Epidermal melanocyte (primary cell): Measurements from ENCODE around the gene KIF3A.

Experiments
- DNase-seq: peaks from one replicate; pipeline ENCODE4 v3.0.0; 2011; ENCODE audit warnings: low spot score; ENCODE audit not compliant: insufficient read length

KIF3A gene

DNA sequence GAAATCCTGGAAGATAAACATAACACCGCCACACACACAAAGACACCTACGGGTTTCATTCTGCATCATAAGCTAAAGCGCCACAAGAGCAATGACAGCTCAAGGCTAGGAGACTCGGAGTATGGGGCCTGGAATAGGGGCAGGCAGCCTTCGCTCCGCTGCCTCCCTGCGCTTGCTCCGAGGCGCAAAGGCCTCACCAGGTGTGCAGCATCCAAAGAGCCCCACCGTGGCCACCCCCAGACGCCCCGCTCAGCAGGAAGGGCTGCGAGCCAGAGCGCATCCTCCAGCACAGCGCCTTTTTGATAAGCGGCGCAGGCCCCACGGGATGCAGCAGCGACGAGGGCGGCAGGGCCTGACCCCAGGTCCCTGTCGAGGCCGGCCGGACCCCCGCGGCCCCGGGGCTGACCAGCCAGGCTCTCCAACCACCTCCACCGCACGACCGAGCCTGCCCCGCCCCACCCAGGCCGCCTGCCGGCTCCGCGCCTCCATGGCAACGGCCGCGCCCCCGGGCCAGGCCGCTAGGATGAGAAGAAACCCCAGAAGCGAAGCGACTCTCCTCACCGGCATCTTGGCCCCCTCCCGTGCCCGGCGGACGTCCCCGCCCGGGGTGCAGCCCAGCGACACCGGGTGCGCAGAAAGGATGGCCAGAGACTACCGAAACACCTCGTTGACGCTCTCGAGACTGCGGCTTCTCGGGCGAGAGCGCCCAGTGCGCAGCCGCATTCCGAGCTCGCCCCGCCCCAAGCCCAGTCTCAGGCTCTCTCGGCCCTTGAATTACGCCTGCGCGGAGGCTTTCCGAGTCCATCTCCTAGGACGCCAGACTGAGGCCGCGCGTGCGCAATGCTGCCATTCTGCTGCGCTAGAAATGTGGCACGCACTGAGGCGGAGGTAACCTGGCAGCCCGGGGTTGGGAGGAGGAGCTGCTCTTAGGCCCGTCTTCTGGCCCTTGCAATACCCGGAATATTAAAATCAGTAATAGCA is at the start of gene KIF3A:
Gene KIF3A (minus strand): TSS at position 694 of the 981 bp plus-strand sequence. CDS start 127 bp downstream, at position 567.
- peak; percentile 99 for DNase-seq

DNA sequence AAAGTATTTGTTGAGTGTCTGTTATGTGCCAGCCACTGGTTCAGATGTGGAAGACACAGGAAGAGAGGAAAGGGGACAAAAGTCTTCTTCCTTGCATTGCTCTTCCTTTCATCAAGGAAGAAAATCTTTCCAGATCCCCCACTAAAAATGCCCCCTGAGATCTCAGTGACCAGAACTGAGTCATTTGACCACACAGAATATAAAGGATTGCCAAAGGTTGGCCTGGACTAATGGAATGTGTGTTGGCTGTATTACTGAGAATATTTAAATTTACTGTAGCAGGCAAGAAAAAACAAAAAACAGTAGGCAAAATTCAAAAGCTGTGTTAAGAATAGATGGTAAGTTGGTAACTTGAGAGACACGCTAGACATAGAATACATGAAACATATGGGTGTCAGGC is 49.7 kb upstream of the KIF3A start:
- no peak for DNase-seq

DNA sequence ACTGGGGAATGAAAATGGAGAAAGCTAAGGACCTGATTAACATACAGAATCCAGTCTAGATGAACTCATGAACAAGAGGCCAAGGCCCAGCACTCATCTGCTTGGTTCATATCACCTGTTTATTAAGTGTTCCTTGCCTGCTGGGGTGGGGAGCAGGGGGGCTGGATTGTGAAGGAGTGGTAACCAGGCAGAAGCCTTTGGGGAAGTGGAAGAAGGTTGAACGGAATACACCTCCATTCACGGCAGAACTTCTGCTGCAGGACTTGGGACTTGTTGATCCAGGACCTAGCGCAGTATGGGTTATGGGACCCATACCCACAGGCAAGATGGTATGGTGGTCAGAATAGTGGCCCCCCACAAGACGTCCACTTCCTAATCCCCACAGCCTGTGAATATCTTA is 48.5 kb upstream of the KIF3A start:
- no peak for DNase-seq

DNA sequence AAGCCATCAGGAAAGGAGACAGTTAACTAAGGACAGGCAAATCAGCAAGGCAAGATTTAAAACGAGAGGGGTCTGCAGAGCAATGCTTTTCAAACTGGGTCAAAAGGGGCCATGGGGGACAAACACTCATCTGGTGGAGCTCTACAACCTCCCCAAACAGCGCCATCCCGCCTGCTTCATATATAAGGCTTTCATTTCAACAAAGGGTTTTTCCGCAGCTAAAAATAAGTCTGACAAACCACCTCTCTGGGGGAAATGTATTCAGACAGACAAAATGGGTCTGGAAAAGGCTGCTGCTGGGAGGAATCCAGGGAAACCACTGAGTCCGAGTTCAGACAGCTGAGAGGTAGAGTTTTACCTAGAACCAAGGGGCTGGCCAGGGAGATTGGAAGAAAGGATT is 48.0 kb upstream of the KIF3A start:
- DNase-seq = no peak

DNA sequence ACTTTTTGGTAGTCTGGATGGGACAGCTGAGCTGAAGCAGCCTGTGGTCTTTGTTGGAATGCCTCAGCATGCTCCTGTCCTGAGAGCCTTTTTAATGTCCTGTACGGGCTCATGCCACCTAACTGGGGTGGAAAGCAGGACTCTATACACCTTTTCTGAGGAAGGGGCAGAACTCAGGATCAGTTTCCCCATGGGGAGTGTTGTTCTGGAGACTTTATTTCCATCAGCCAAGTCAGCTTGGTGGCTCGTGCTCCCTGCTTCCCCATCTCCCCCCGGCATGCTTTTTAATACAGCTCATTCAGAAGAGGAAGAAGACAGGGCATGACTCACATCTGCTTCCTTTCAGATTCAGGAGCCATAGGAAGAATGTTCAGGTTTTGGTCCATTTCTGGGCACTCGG is 44.8 kb upstream of the KIF3A start:
- no peak for DNase-seq

DNA sequence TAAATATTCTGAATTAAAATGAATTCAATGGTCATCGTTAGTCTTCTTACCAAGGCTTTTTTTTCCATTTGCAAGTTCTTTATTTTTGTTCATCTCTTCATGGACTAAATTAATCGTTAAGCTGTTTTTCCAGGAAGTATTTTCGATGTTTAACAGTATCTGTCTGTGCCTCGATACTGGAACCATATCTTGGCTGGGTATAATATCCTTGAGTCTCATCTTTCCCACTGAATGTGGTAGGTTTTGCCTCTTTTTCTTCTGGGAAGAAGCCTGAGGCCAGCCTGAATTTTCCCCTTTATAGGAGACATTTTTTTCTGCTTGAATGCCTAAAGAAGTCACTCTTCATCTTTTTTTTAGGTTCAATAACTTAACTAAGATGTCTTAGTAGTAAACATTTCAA is 43.7 kb upstream of the KIF3A start:
- no peak for DNase-seq

DNA sequence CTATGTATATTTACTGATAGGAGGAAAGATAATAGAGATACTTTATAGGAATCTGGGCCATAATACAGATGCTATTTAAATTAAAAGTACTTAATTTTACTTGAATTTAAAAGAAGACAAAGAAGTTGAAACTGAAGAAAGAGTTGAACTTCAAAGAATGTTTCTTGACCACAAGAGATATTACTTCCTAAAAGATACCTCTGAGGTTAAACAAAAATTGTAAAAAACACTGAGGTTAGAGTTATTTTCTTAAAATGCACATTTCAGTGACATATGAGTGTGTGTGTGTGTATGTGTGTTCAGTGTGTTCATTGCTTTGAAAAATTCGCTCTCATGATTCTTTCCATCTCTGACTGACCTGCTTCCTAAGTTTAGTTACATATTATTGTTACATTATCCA is 43.2 kb upstream of the KIF3A start:
- no peak for DNase-seq

DNA sequence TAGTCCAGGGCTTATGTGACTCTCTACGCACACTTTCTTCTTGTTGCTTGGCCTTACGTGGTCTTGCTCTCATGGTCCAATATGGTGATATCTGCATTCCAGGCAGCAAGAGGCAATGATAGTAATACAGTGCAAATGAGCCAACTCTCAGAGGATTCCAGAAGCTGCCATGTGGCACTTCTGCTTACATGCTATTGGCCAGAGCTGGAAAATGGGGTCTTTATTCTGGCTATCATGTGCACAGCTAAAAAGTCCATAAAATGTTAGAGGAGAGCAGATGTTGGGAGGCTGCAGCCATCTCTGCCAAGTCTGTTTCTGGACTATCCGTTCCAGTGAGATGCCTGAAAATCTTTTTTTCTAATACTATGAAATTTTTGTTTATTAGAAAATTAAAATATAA is 42.6 kb upstream of the KIF3A start:
- no peak for DNase-seq

DNA sequence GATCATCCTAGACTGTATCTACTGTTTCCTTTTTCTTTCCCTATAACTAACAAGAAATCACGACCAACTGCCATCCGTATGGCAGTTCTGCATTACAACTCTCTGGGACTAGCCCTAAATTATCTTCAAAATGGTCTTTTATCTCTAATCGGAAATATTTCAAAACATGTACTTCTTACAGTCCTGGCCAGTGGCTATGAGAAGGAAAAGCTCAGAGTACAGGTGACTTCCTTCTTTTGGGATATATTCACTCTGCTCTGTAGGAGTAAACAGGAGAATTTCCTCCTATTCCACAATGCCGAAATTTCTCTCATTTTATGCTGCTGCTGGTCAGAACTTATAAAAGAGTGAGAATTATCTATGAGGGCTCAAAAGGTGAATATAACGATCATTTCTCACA is 41.5 kb upstream of the KIF3A start:
- no peak for DNase-seq

DNA sequence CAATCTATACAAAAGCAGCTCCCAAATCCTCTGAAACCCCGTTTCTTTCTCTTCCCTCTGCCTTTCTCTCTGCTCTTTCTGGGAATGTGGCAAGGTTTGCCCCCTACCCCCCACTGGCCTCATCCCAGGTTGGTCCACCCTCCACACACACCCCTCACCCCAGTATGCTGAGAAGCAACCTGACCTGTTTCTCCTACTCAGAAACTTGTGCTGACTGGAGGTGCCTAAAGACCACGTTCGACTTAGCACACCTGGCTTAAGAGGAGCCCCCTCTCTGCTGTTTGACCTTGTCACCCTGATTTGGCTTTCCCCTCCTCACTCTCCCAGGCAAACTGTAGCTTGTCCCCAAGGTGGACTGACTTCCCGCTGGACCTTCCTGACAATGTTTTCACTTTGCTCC is 40.8 kb upstream of the KIF3A start:
- DNase-seq = no peak

DNA sequence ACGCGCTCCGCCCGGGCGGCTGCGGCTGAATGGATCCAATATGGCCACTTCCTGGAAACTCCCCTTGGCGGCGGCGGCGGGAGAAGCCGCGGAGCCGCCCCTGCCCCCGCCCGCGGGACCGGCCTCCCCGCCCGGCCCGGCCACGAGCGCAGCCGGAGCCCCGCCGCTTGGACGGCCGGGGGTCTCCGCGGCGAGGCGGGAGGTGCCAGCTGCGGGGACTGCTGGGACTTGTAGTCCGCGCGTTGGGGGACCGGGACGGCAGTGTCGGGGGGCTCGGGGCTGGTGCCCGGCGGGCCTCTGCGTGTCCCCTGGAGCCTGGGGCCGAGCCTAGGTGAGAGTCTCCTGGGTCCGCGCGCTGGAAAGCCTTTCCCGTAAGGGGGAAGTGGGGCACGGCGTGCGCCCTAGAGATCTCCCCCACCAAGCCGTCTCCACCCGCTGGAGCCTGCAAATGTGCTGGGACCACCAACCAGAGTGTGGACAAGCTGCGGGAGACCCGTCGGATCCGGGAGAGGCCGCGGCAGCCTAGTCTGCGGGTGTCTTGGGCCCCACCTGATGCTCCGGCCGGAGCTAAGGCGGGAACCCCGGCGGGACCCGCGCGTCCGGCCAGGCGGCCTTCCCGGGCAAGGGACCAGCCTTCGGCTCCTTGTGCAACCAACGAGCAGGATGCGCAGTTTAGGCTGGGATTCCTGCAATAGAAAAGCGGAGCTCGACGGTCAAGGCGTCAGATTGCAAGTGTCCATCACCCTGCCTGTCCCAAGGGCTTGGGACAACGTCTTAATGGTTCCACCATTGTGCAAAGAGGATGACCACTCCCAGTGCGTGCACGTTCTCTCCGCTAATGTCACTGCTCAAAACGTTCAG is 40.1 kb upstream of the KIF3A start, which contains the start of gene SEPTIN8:
Gene SEPTIN8 (minus strand): TSS at position 31 of the 861 bp plus-strand sequence. CDS start 102 bp downstream, outside the sequence.
- DNase-seq = peak; percentile 71

DNA sequence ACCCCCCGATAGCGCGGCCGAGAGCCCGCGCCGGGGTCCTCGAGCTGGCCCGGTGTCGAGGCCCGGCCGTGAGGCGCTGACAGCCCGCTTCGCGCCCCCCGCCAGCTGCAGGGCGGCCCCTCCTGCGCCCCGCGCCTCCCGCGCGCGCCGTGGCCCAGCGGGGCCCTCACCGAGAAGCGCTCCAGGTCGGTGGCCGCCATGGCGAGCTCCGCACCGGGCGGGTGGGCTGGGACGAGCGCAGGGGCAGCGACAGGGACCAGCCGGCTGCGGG is 39.5 kb upstream of the KIF3A start:
- no peak for DNase-seq

DNA sequence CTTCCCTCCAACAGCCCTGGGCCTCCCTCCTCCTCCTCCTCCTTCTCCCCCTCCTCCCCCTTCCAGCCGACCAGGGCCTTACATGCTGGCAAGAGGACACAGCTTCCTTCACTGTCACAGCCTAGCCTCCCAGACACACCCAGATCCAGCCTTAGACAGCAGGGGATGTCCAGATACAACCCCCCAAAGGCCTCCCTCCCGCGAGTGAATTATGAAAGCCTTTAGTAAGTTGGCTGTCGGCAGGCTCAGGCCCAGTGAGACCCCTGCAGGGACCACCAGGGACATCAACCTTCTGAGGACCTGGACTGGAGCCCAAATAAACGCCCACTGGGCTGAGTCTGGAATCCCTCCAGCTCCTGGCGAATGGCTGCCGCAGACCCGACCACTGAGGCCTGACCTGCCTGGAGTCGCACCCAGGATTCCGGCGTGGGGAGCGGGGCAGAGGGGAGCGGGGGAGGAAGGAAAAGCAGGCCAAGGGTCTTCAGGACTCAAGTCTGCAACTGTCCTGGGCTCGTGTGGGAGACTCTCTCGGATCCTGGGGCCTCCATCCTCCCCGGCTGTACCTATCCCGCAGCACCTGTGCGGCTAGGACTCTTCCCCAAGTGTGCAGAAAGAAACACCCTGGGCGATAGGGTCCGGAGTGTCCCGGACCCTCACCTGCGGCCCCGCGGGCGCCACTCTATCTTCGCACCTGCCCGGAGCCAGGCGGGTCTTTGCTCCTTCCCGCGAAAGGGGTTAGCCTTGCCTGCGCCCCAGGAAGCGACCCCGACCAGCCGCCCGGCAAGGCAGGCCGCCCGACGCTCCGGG is 39.0 kb upstream of the KIF3A start:
- DNase-seq = no peak

DNA sequence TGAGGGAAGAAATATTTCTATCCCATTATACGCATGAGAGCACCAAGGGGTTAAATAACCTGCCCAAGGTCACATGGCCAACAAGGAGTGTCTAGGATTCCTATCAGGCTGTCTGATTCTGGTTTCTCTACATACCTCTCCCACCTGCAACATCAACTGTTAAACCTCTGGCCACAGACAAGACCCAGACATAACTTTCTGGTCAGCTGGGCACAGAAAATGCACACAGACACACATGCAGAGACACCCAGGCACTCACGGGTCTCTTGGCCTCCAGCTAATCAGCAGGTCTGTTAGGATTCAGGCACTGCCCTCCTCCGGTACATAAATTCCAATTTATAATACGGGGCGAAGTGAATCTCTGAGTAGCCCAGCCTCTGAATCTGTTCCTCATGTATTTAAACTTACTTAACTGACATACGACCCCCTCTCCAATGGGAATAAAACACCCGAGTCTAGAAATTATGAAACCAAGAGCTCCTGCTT is 38.2 kb upstream of the KIF3A start:
- no peak for DNase-seq

DNA sequence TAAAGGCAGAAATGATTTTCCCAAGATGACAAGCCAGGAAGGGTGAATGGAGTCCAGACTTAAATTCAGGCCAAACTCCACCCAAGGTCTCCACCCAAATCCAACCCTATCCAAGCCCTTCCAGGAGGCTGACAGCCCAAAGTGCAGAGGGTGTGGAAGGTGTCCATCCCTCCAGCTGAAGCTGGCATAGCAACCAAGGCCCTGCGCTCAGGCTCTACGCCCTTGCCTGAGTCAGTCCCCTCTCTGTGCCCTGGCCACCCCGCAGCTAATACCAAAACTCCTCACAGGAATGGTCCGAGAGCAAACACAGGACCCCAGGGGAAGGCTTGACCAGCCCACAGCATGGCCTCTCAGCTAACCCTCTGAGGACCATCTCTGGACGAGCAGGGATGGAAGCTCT is 37.5 kb upstream of the KIF3A start:
- DNase-seq = no peak

DNA sequence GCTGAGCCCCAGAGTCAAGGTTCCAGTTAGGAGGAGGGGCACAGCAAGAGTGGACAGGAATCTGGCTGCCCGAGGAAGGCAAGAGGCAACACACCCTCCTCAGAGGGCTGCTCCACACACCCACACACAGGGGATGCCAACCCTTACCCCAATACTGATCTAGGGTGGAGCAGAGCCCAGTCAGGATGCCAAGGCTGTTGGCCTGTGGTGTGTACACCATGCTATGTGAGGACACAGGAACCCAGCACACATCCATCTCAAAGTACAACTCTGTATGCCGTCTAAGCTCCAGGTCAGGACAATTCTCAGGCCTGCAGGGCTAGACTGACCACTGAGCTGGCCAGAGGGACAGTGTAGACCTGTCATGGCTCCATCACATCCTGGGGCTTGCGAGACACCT is 37.1 kb upstream of the KIF3A start:
- DNase-seq = no peak

DNA sequence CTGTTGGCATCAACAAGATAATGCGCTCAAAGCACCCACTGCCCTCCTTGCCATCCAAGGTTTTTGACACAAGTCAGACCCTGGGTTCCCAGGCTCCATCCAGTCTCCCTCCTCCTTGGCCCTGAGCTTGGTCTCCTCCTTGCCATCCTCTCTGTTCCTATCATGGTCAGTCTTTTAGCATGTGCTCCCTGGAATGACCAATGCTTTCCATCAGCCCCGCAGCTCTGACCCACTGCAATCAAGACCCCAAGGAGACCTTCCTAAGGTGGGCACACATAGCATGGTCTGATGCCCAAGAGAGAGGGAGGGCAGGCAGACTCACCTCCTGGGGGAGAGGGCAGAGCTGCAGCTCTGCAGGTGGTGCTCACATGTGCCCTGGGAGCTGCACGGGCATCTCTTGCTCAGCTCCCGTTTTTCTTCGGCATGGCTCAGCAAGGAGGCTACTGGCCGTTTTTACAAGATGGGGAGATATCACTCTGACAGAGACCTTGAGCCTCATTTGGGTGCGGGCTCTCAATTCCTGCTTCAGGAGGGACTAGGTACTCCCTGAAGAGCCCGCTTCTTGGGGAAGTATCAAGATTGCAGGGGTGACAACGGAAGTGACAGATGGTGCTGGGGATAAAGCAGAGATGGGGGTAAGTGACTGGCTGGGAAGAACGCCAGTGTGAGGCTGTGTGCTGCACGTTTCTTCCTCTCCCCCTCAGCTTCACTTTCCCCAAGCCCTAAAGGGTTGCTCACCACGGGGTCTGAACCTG is 36.4 kb upstream of the KIF3A start:
- no peak for DNase-seq

DNA sequence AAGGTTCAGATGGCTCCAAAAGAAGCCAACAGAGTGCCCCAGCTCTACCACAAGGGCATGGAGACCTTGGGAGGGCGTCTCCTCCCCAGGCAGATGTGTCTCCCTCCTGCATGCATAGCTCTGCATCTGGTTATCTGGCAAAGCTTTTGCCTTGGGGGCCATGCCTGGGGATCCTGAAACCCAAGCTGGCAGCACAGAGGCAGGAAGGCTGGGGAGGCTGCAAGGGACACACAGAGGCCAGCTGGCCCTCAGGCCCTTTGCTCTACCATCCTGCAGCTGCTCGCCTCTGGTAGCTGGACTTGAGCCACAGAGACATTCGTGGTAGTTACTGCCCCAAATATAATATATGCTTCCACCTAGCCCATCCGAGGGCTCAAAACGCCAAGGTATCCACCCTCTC is 35.8 kb upstream of the KIF3A start:
- no peak for DNase-seq

DNA sequence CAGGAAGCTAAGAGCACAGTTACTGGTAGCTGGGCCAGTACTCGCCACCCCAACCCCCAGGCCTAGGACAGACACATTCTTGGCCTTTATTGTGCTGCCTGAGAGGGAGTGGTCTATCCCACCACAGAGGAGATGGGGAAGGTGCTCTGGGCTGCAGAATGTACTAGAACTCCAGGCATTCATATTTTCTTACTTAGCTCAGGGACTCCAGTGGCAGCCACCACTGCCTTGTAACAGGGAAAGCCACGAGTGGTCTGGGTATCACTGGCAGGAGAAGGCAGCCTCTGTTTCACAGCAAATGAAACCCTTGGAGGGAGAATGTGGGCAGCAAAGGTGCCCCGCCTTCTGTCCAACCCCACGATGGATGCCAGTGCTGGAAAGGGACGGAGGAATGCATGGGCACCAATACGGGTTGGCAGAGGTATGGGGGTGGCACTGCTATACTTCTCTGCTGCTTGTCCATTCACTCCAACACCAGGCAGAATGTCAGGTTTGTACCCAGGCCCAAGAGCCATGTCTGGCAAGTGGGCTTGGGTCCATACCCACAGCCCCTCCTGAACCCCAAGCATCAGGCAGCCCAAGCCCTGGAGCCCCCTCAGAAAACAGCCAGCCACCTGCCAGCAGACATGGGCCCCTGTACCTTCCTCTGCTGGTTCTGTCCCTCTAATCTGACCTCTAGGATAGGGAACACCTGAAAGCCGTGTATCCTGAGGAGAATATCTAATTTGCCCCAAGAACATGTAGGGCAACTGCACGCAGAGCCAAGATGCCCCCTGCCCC is 35.1 kb upstream of the KIF3A start:
- DNase-seq = no peak

DNA sequence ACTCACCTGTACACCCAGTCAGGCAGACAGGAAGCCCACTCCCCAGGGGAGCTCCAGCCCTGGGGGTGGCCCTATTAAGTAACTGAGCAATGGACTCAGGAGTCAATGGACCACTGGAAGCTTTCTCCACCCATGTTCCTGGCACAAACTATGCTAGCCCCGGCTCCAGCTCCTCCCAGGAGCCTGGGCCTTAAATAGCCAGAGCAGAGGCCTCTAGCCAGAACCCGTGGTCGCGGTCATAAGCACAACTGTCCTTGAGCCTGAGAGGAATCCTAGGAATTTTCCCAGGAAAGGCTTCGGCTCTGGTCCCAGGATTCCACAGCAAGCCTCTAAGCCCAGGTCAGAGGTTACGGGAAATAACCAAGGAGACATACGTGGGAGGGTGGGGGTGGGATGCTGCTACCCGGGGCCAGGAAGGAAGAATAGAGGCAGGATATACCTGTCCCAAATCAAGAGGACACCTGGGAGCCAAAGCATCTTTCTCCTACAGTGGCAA is 34.2 kb upstream of the KIF3A start:
- DNase-seq = no peak
